ENCODE results near the gene TMEM212. TPM values are rescaled to one million over a fixed set of nuclear protein-coding genes. Genes with fewer than 3 reads are reported as not detected.

TMEM212 gene
- total RNA-seq, 1 experiment from 2014 or later: not detected

DNA sequence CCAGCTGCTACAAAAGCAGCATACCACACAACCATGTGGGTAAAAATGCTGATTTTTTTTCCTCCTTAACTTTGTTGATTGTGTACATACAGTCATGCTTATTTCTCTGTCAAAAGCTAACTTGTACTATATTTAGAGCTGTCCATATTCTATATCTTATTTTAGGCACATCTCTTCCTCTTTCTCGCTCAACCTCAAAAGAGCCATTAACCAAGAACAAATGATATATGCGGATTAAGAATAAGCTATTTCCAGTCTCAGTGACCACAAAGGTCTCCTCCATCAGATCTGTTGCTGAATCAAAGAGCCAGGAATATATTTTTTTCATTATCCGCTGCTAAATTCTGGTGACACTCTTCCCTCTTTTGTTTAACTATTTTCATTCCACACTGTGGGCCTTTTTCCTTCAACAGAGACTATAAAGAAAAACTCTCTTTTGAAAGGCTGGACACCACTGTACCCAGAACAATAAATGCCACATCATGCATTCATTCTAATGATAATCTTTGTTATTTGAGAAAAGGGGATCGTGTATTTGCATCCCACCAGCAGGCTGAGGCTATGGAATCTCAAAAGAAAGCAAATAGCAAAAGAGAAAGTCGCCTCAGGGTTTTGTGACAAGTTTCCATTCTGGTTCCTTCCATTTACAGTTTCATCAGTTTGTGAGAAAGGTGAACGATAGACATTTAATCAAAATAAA lies 8.0 kb downstream of the TMEM212 start:
- no peaks in the 10 kb centered on the region for H3K23me2 ChIP-seq (ENCODE audit: insufficient read length, low read depth, low read length, poor library complexity, severe bottlenecking)
- no peak overlapping the region for H3T11ph ChIP-seq (ENCODE audit: low read length)
- H3K18ac ChIP-seq (ENCODE audit: insufficient read length, low read depth, low read length): no peak overlapping the region
- no peak overlapping the region for H4K91ac ChIP-seq (ENCODE audit: insufficient read length, low read depth, low read length)
- DNase-seq: no peak
- H3K4me1 Mint-ChIP-seq: peaks cover 5 to 12% of the 10 kb centered on the region in 2 experiments; a peak in 2 of 4 replicates
- no peak overlapping the region for H2BK12ac ChIP-seq (ENCODE audit: insufficient read length, low read depth, low read length)
- H3K23ac ChIP-seq (ENCODE audit: insufficient read length, low read depth, low read length): no peak overlapping the region
- WGBS (ENCODE audit: extremely low coverage, insufficient read length, low lambda C conversion rate): no CpG with 5 or more reads among the region's 6 CpGs
- H2BK15ac ChIP-seq (ENCODE audit: low read depth, low read length): no peak overlapping the region
- H3K27me3 ChIP-seq (ENCODE audit: insufficient read depth, low read length): no peaks in the 10 kb centered on the region
- H3K27ac ChIP-seq (ENCODE audit: insufficient read length, low read depth, low read length): no peak overlapping the region
- H3K9me3 ChIP-seq (ENCODE audit: control insufficient read depth, low read depth, low read length): peaks cover 7% of the 10 kb centered on the region
- peaks cover 31 to 35% of the 10 kb centered on the region in 2 experiments for H3K9me3 Mint-ChIP-seq
- H3K79me2 ChIP-seq (ENCODE audit: insufficient read depth, low read length): no peaks in the 10 kb centered on the region
- H3K4me3 Mint-ChIP-seq: no peak overlapping the region
- H2BK120ac ChIP-seq (ENCODE audit: low read depth, low read length, poor library complexity, severe bottlenecking): no peak overlapping the region
- H2BK5ac ChIP-seq (ENCODE audit: insufficient read length, low read length): no peak overlapping the region
- H3K14ac ChIP-seq (ENCODE audit: insufficient read depth, low read length): no peak overlapping the region
- no peak overlapping the region for H3K56ac ChIP-seq (ENCODE audit: insufficient read length, low read depth, low read length)
- TF ChIP-seq, protein P1, sequence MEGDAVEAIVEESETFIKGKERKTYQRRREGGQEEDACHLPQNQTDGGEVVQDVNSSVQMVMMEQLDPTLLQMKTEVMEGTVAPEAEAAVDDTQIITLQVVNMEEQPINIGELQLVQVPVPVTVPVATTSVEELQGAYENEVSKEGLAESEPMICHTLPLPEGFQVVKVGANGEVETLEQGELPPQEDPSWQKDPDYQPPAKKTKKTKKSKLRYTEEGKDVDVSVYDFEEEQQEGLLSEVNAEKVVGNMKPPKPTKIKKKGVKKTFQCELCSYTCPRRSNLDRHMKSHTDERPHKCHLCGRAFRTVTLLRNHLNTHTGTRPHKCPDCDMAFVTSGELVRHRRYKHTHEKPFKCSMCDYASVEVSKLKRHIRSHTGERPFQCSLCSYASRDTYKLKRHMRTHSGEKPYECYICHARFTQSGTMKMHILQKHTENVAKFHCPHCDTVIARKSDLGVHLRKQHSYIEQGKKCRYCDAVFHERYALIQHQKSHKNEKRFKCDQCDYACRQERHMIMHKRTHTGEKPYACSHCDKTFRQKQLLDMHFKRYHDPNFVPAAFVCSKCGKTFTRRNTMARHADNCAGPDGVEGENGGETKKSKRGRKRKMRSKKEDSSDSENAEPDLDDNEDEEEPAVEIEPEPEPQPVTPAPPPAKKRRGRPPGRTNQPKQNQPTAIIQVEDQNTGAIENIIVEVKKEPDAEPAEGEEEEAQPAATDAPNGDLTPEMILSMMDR (conservative IDR thresholded peaks at IDR 0.05): no peak
- no peak overlapping the region for H3K4me2 ChIP-seq (ENCODE audit: insufficient read depth, insufficient read length, low read length)
- H3K36me3 Mint-ChIP-seq (ENCODE audit: insufficient read depth in 1 of 3, low read depth in 3 of 3): peaks cover 11 to 32% (median 23%) of the 10 kb centered on the region in 3 experiments
- no peaks in the 10 kb centered on the region for H3K79me1 ChIP-seq (ENCODE audit: insufficient read depth, low read depth, low read length, poor library complexity, severe bottlenecking)
- H4K8ac ChIP-seq (replicated peaks; ENCODE audit: insufficient read length, low read depth, low read length): no peak overlapping the region
- H3K27ac Mint-ChIP-seq: no peak overlapping the region
- H3K4me1 ChIP-seq (ENCODE audit: insufficient read depth, low read length): no peaks in the 10 kb centered on the region
- H2AFZ ChIP-seq (ENCODE audit: low read length): no peak overlapping the region
- H4K20me1 ChIP-seq (ENCODE audit: control insufficient read depth, insufficient read depth, insufficient read length): no peaks in the 10 kb centered on the region
- H2BK20ac ChIP-seq (ENCODE audit: low read depth, low read length, poor library complexity, severe bottlenecking): no peak overlapping the region
- no peak overlapping the region for H3K4ac ChIP-seq (ENCODE audit: low read depth, low read length)
- H2AK5ac ChIP-seq (ENCODE audit: insufficient read length, low read length): no peak overlapping the region
- H3K27me3 Mint-ChIP-seq (ENCODE audit: low read depth): peaks cover 3% of the 10 kb centered on the region
- no peak overlapping the region for H4K5ac ChIP-seq (ENCODE audit: insufficient read length, low read depth, low read length)
- H3K9ac ChIP-seq (ENCODE audit: extremely low read depth, insufficient read length, low read length): no peak overlapping the region

Data from H9 (cell line).